ENCODE measurements around the gene CD302.
"Not testable (repeated sequence)": the region's sequence is repeated elsewhere in the genome, so short reads cannot be mapped to it uniquely, and the experiment has no call there.

The CD302 gene

DNA sequence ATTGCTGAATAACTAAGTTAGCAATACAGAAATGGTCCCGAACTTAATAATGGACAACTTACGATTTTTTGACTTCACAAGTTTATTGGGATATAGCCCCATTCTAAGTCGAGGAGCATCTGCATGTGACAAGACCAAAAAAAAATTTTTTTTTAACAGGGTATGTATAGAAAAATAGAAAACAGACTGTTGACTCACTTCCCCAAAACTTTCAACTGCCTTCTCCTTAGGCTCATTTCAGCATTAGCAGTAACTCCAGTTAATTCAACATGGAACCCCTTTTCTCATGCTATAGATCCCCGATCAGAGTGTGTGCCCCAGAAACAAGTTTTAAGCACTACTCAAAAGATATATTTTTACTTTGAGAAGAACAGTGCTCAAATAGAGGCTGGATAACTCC is 5.4 kb downstream of the CD302 start:
- DNase-seq (ENCODE audit: extremely low read depth, insufficient read length) = no peak
- TF ChIP-seq, protein P1, sequence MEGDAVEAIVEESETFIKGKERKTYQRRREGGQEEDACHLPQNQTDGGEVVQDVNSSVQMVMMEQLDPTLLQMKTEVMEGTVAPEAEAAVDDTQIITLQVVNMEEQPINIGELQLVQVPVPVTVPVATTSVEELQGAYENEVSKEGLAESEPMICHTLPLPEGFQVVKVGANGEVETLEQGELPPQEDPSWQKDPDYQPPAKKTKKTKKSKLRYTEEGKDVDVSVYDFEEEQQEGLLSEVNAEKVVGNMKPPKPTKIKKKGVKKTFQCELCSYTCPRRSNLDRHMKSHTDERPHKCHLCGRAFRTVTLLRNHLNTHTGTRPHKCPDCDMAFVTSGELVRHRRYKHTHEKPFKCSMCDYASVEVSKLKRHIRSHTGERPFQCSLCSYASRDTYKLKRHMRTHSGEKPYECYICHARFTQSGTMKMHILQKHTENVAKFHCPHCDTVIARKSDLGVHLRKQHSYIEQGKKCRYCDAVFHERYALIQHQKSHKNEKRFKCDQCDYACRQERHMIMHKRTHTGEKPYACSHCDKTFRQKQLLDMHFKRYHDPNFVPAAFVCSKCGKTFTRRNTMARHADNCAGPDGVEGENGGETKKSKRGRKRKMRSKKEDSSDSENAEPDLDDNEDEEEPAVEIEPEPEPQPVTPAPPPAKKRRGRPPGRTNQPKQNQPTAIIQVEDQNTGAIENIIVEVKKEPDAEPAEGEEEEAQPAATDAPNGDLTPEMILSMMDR (IDR thresholded peaks at IDR 0.05; ENCODE audit: insufficient read depth, low read length, poor library complexity, severe bottlenecking) = no peak

DNA sequence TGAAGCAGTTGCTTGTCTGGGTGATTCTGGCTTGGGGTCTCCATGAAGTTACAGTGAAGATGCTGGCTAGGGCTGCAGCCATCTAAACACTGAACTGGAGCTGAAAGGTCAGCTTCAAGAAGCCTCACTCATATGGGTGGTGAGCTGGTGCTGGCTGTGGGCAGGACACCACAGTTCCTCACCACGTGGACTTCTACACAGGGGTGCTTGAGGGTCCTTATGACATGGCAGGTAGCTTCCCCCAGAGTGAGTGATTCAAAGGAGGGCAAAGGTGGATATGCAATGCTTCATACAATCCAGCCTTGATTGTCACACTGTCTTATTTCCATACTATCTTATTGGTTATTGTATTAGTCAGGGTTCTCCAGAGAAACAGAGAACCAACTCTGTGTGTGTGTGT is 6.0 kb downstream of the CD302 start:
- no peaks in the 10 kb centered on the region for H3K27me3 ChIP-seq (replicated peaks; ENCODE audit: control insufficient read depth, insufficient read depth, low read length)
- no peak for DNase-seq (ENCODE audit: extremely low read depth, insufficient read length)

More for the DNA sequence above, 5.4 kb downstream of the CD302 start:
- H3K27me3 ChIP-seq (replicated peaks; ENCODE audit: control insufficient read depth, insufficient read depth, low read length) = no peaks in the 10 kb centered on the region
- no peak overlapping the region for H3K4me3 ChIP-seq (replicated peaks; ENCODE audit: low read depth, low read length)
- H3K36me3 ChIP-seq (ENCODE audit: control insufficient read depth, insufficient read depth, low read length) = no peaks in the 10 kb centered on the region; the same call in 1 of the 2 replicates

GRCh38 chr2:159790323-159790722 is 7.7 kb downstream of the CD302 start:
- TF ChIP-seq, protein P1 (IDR thresholded peaks at IDR 0.05; ENCODE audit: insufficient read depth, low read length, poor library complexity, severe bottlenecking) = no peak
- Histone ChIP-seq H3K36me3 (ENCODE audit: control insufficient read depth, insufficient read depth, low read length) (no peaks in the 10 kb centered on the region; the same call in 1 of the 2 replicates), H3K4me3 (replicated peaks; ENCODE audit: low read depth, low read length) (no peak overlapping the region)

More for the DNA sequence above, 6.0 kb downstream of the CD302 start:
- Histone ChIP-seq H3K4me3 (replicated peaks; ENCODE audit: low read depth, low read length) (no peak overlapping the region), H3K36me3 (ENCODE audit: control insufficient read depth, insufficient read depth, low read length) (no peaks in the 10 kb centered on the region; the same call in 1 of the 2 replicates)
- TF ChIP-seq, protein P1 (IDR thresholded peaks at IDR 0.05; ENCODE audit: insufficient read depth, low read length, poor library complexity, severe bottlenecking) = no peak

DNA sequence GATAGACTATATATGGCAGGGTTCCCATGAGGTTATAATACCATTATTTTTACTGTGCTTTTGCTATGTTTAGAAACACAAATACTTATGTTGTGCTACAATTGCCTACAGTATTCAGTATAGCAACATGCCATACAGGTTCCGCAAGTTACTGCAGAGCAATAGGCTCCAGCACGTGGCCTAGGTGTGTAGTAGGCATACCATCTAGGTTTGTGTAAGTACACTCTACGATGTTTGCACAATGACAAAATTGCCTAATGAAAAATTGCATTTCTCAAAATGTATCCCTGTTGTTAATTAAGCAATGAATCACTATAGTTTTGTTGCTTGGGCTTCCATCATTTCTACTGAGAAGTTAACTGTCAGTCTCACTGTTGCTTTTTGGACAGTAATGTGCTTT is 9.8 kb downstream of the CD302 start:
- TF ChIP-seq, protein P1 (IDR thresholded peaks at IDR 0.05; ENCODE audit: insufficient read depth, low read length, poor library complexity, severe bottlenecking) = no peak
- no peak for DNase-seq (ENCODE audit: extremely low read depth, insufficient read length)

More at GRCh38 chr2:159790323-159790722, 7.7 kb downstream of the CD302 start:
- no peak for DNase-seq (ENCODE audit: extremely low read depth, insufficient read length)
- H3K27me3 ChIP-seq (replicated peaks; ENCODE audit: control insufficient read depth, insufficient read depth, low read length) = no peaks in the 10 kb centered on the region

GRCh38 chr2:159787647-159788046 is 10.4 kb downstream of the CD302 start:
- not testable (repeated sequence) for H3K27me3 ChIP-seq (replicated peaks; ENCODE audit: control insufficient read depth, insufficient read depth, low read length); H3K4me3 ChIP-seq (replicated peaks; ENCODE audit: low read depth, low read length); DNase-seq (ENCODE audit: extremely low read depth, insufficient read length); H3K36me3 ChIP-seq (ENCODE audit: control insufficient read depth, insufficient read depth, low read length)

More for the DNA sequence above, 9.8 kb downstream of the CD302 start:
- no peak overlapping the region for H3K4me3 ChIP-seq (replicated peaks; ENCODE audit: low read depth, low read length)
- no peaks in the 10 kb centered on the region for H3K27me3 ChIP-seq (replicated peaks; ENCODE audit: control insufficient read depth, insufficient read depth, low read length)
- no peaks in the 10 kb centered on the region; the same call in 1 of the 2 replicates for H3K36me3 ChIP-seq (ENCODE audit: control insufficient read depth, insufficient read depth, low read length)

- TF ChIP-seq, protein P1 (IDR thresholded peaks at IDR 0.05; ENCODE audit: insufficient read depth, low read length, poor library complexity, severe bottlenecking) = no peak
- no peak overlapping the region for H3K4me3 ChIP-seq (replicated peaks; ENCODE audit: low read depth, low read length)
- no peak for DNase-seq (ENCODE audit: extremely low read depth, insufficient read length)
- H3K27me3 ChIP-seq (replicated peaks; ENCODE audit: control insufficient read depth, insufficient read depth, low read length) = no peaks in the 10 kb centered on the region
- H3K36me3 ChIP-seq (ENCODE audit: control insufficient read depth, insufficient read depth, low read length) = no peaks in the 10 kb centered on the region; the same call in 1 of the 2 replicates
These were observed 11.1 kb downstream of the CD302 start for GRCh38 chr2:159786938-159787337.
